HL-60 (cell line): ENCODE measurements around the gene RORC.

Experiments used
- DNase-seq, 2 experiments: peaks; one replicate each; pipeline ENCODE4 v3.0.0-alpha.2; 2010 to 2020; ENCODE audit warnings: low read depth in 1 of 2, low spot score in 1 of 2
- H3K27ac ChIP-seq: fragments of 250-450 bp; sonication (Bioruptor Pico); replicated peaks from 2 replicates; pipeline ENCODE4 v1.5.1; 2020; ENCODE audit warnings: mild to moderate bottlenecking, moderate library complexity
- H3K27me3 ChIP-seq: fragments of 250-450 bp; sonication (Bioruptor Pico); 2 replicates; pipeline ENCODE4 v1.5.1; 2021; ENCODE audit warnings: mild to moderate bottlenecking, moderate library complexity; ENCODE audit not compliant: insufficient read depth, poor library complexity, severe bottlenecking
- H3K4me3 ChIP-seq: replicated peaks from 2 replicates; pipeline ENCODE4 v1.5.1; 2011; ENCODE audit warnings: mild to moderate bottlenecking, control low read depth, low read length; ENCODE audit not compliant: insufficient read depth
- GABPA ChIP-seq: IDR thresholded peaks from 2 replicates; pipeline ENCODE4 v1.6.1; 2012; ENCODE audit warnings: low read depth
- POLR2AphosphoS5 ChIP-seq: IDR thresholded peaks from 2 replicates; pipeline ENCODE4 v1.6.1; 2012; ENCODE audit warnings: low read depth
- REST ChIP-seq: IDR thresholded peaks from 2 replicates; pipeline ENCODE4 v1.6.1; 2012; ENCODE audit warnings: low read depth; ENCODE audit not compliant: insufficient replicate concordance
- SPI1 ChIP-seq: IDR thresholded peaks from 2 replicates; pipeline ENCODE4 v1.6.1; 2012; ENCODE audit warnings: low read depth, mild to moderate bottlenecking, borderline replicate concordance
- TF ChIP-seq, protein P1 (sequence below): IDR thresholded peaks from one replicate; pipeline ENCODE4 v1.5.1; 2011; ENCODE audit warnings: low read length, control low read depth, inconsistent platforms; ENCODE audit not compliant: insufficient read depth

The RORC gene

DNA sequence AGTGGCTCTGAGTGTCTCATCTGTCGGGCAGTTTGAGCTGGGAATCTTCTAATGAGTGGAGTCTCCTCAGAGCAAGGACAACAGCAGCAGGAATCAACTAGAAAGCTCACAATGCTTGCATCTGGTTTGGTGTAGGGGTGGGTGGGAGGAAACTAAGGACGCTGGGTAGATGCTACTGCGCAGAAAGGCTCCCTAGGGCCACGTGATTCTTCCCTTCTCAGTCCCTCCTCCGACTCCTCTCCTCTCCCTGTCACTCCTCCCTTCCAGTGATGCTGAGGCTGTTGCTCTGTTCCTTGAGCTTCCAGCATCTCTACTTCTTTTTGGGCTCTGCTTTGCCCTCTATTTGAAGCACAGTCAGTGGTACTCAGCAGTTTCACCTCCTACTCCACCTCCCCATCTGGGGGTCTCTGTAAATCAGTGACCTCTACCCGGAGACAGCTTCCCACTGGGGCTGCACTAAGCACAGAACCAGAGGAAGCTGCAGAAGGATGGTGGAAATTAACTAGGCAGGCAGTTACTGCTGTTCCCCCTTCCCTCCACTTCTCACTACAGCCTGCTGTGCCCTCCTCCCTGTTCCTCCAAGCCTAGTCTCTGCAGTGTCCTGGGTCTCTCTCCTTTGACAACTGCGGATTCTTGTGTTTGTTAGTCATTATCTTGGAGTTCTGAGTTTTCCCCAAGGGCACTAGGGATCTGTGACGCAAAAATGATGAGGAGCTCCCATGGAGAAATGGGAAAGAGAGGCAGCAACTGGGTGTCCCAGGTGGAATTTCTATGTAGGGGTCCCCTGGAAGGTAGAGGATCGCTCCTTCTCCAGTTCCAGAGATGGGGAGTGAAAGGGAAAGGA lies 32.2 kb downstream of the RORC start:
- no peak for DNase-seq
- Histone ChIP-seq H3K27ac (no peak overlapping the region), H3K4me3 (no peak overlapping the region), H3K27me3 (peaks cover 9% of the 10 kb centered on the region)
- TF ChIP-seq POLR2AphosphoS5: no peak
- no peak for TF ChIP-seq GABPA
- TF ChIP-seq SPI1: no peak
- TF ChIP-seq REST: no peak
- TF ChIP-seq, protein P1, sequence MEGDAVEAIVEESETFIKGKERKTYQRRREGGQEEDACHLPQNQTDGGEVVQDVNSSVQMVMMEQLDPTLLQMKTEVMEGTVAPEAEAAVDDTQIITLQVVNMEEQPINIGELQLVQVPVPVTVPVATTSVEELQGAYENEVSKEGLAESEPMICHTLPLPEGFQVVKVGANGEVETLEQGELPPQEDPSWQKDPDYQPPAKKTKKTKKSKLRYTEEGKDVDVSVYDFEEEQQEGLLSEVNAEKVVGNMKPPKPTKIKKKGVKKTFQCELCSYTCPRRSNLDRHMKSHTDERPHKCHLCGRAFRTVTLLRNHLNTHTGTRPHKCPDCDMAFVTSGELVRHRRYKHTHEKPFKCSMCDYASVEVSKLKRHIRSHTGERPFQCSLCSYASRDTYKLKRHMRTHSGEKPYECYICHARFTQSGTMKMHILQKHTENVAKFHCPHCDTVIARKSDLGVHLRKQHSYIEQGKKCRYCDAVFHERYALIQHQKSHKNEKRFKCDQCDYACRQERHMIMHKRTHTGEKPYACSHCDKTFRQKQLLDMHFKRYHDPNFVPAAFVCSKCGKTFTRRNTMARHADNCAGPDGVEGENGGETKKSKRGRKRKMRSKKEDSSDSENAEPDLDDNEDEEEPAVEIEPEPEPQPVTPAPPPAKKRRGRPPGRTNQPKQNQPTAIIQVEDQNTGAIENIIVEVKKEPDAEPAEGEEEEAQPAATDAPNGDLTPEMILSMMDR: no peak

DNA sequence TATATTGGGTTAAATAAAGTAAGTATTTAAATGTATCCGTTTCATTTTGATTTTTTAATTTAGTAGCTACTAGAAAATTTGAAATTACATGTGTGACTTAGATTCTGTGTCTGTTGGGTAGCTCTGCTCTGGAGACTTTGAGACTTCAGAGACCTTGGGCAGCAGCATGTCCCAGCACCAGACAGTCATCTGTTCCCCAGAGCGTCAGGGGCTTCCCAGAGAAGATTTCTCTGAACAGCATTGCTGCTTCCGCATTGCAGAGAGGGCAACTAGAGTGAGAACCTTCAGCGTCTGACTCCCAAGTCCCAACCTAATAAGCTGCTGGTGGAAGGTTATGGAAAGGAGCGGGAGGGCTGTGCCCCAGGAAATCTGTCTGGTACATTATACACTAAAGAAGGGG lies 33.0 kb downstream of the RORC start:
- TF ChIP-seq POLR2AphosphoS5 (no peak), REST (no peak), SPI1 (no peak), GABPA (no peak)
- TF ChIP-seq, protein P1: no peak
- Histone ChIP-seq H3K27me3 (peaks cover 9% of the 10 kb centered on the region), H3K4me3 (no peak overlapping the region), H3K27ac (no peak overlapping the region)
- no peak for DNase-seq

GRCh38 chr1:151790940-151791651 lies 40.5 kb downstream of the RORC start:
- H3K27me3 ChIP-seq: no peaks in the 10 kb centered on the region
- no peak for TF ChIP-seq GABPA
- TF ChIP-seq SPI1: no peak
- TF ChIP-seq, protein P1: no peak
- no peak for TF ChIP-seq POLR2AphosphoS5
- TF ChIP-seq REST: no peak
- peak overlapping the region; percentile 3 for H3K27ac ChIP-seq
- peak in 1 of 2 experiments; percentile 7 for DNase-seq
- peak overlapping the region; percentile 67 for H3K4me3 ChIP-seq
